Astrocyte (in vitro differentiated cells and primary cell): ENCODE measurements around the gene TRIM23. TPM values are rescaled to one million over a fixed set of nuclear protein-coding genes. Genes with fewer than 3 reads are reported as not detected.

ENCODE experiments used
- DNase-seq: peaks from one replicate; pipeline ENCODE4 v3.0.0-alpha.2; 2010; ENCODE audit warnings: low read depth
- FAIRE-seq: peaks from 2 replicates; lab custom pipeline; 2011; peaks lifted over from hg19 to GRCh38; lab: Jason Lieb, UNC
- H2AFZ ChIP-seq: 2 replicates; pipeline ENCODE4 v1.6.0; 2012; ENCODE audit warnings: low read depth, low read length, inconsistent platforms
- H3K27ac ChIP-seq: 2 replicates; pipeline ENCODE4 v1.5.1; 2011; ENCODE audit warnings: low read depth, low read length, inconsistent platforms
- H3K27me3 ChIP-seq: 2 replicates; pipeline ENCODE4 v1.6.0; 2011; ENCODE audit warnings: low read length, inconsistent platforms; ENCODE audit not compliant: insufficient read depth
- H3K36me3 ChIP-seq: 2 replicates; pipeline ENCODE4 v1.5.1; 2011; ENCODE audit warnings: low read length, inconsistent platforms; ENCODE audit not compliant: insufficient read depth
- H3K4me1 ChIP-seq: 2 replicates; pipeline ENCODE4 v1.5.1; 2011; ENCODE audit warnings: low read length, inconsistent platforms; ENCODE audit not compliant: insufficient read depth
- H3K4me2 ChIP-seq: 2 replicates; pipeline ENCODE4 v1.6.0; 2012; ENCODE audit warnings: low read length, inconsistent platforms
- H3K4me3 ChIP-seq: 2 replicates; pipeline ENCODE4 v1.5.1; 2011; ENCODE audit warnings: low read depth, mild to moderate bottlenecking, low read length, inconsistent platforms; ENCODE audit not compliant: insufficient read depth
- H3K79me2 ChIP-seq: 2 replicates; pipeline ENCODE4 v1.6.0; 2012; ENCODE audit warnings: mild to moderate bottlenecking, low read length, inconsistent platforms; ENCODE audit not compliant: insufficient read depth
- H3K9ac ChIP-seq: 2 replicates; pipeline ENCODE4 v1.6.0; 2012; ENCODE audit warnings: mild to moderate bottlenecking, low read length, inconsistent platforms
- H3K9me3 ChIP-seq: 2 replicates; pipeline ENCODE4 v1.5.1; 2012; ENCODE audit warnings: low read depth, mild to moderate bottlenecking, low read length, inconsistent platforms; ENCODE audit not compliant: insufficient read depth
- H4K20me1 ChIP-seq: 2 replicates; pipeline ENCODE4 v1.6.0; 2012; ENCODE audit warnings: low read length, inconsistent platforms; ENCODE audit not compliant: insufficient read depth
- H3K27ac Mint-ChIP-seq: one replicate; pipeline ENCODE4 v1.8.0; 2021; ENCODE audit warnings: mild to moderate bottlenecking, mixed read lengths; ENCODE audit not compliant: unreplicated experiment
- H3K27me3 Mint-ChIP-seq: one replicate; pipeline ENCODE4 v1.8.0; 2021; ENCODE audit warnings: low read depth, mixed read lengths; ENCODE audit not compliant: unreplicated experiment
- H3K36me3 Mint-ChIP-seq: one replicate; pipeline ENCODE4 v1.8.0; 2021; ENCODE audit warnings: low read depth, mixed read lengths; ENCODE audit not compliant: unreplicated experiment
- H3K4me1 Mint-ChIP-seq: one replicate; pipeline ENCODE4 v1.8.0; 2021; ENCODE audit warnings: low read depth, mixed read lengths; ENCODE audit not compliant: unreplicated experiment
- H3K4me3 Mint-ChIP-seq: one replicate; pipeline ENCODE4 v1.8.0; 2021; ENCODE audit warnings: mild to moderate bottlenecking, moderate library complexity, mixed read lengths; ENCODE audit not compliant: unreplicated experiment
- H3K9me3 Mint-ChIP-seq: one replicate; pipeline ENCODE4 v1.8.0; 2021; ENCODE audit warnings: mild to moderate bottlenecking, mixed read lengths; ENCODE audit not compliant: unreplicated experiment
- CTCF ChIP-seq: IDR thresholded peaks from 2 replicates; pipeline ENCODE4 v1.5.1; 2011; ENCODE audit warnings: low read depth, mild to moderate bottlenecking, inconsistent platforms, low read length, moderate library complexity; ENCODE audit not compliant: insufficient read depth
- EZH2 ChIP-seq: IDR thresholded peaks from 2 replicates; pipeline ENCODE4 v1.6.1; 2012; ENCODE audit warnings: mild to moderate bottlenecking, low read length, inconsistent platforms; ENCODE audit not compliant: insufficient read depth
- total RNA-seq: library from RNA; stranded (reverse); gene quantifications from 2 replicates; pipeline ENCODE4 v1.2.1, GENCODE V29; 2021

Gene TRIM23
- total RNA-seq, 1 donor from 2014 or later = 14.6 TPM

- H3K27me3 ChIP-seq = no peaks in the 10 kb centered on the region
- no peaks in the 10 kb centered on the region for H4K20me1 ChIP-seq
- H3K9me3 ChIP-seq = no peaks in the 10 kb centered on the region
- H3K27ac Mint-ChIP-seq = peak overlapping the region; percentile 38
- no peak overlapping the region for H3K4me3 Mint-ChIP-seq
- H3K9ac ChIP-seq = no peak overlapping the region
- H3K27me3 Mint-ChIP-seq = no peaks in the 10 kb centered on the region
- H3K4me3 ChIP-seq = no peak overlapping the region
- no peaks in the 10 kb centered on the region for H3K4me1 ChIP-seq
- no peaks in the 10 kb centered on the region for H3K79me2 ChIP-seq
- peaks cover 2% of the 10 kb centered on the region for H3K36me3 Mint-ChIP-seq
- FAIRE-seq = peak; percentile 26
- H2AFZ ChIP-seq = no peak overlapping the region
- peaks cover 7% of the 10 kb centered on the region for H3K36me3 ChIP-seq
- no peak overlapping the region for H3K4me2 ChIP-seq
- H3K27ac ChIP-seq = no peak overlapping the region
- TF ChIP-seq EZH2 = no peak
- TF ChIP-seq CTCF = peak; percentile 57
- peaks cover 8% of the 10 kb centered on the region for H3K4me1 Mint-ChIP-seq
- H3K9me3 Mint-ChIP-seq = no peaks in the 10 kb centered on the region
- DNase-seq = peak; percentile 18
Observed at GRCh38 chr5:65663804-65664521, 39.8 kb upstream of the TRIM23 start.

- H3K27ac Mint-ChIP-seq = no peak overlapping the region
Observed at GRCh38 chr5:65654713-65655112, 30.6 kb upstream of the TRIM23 start.

More at GRCh38 chr5:65654713-65655112, 30.6 kb upstream of the TRIM23 start:
- no peak overlapping the region for H3K4me2 ChIP-seq
- FAIRE-seq (no peak), DNase-seq (no peak)
- no peaks in the 10 kb centered on the region for H3K79me2 ChIP-seq
- Mint-ChIP-seq H3K9me3 (no peaks in the 10 kb centered on the region), H3K4me1 (no peaks in the 10 kb centered on the region), H3K4me3 (no peak overlapping the region), H3K36me3 (peaks cover 2% of the 10 kb centered on the region), H3K27me3 (no peaks in the 10 kb centered on the region)
- no peaks in the 10 kb centered on the region for H4K20me1 ChIP-seq
- H3K9ac ChIP-seq = no peak overlapping the region
- no peak overlapping the region for H2AFZ ChIP-seq
- no peak overlapping the region for H3K4me3 ChIP-seq
- peaks cover 6% of the 10 kb centered on the region for H3K36me3 ChIP-seq
- H3K27ac ChIP-seq = no peak overlapping the region
- H3K4me1 ChIP-seq = no peaks in the 10 kb centered on the region
- TF ChIP-seq CTCF (no peak), EZH2 (no peak)
- no peaks in the 10 kb centered on the region for H3K9me3 ChIP-seq
- no peaks in the 10 kb centered on the region for H3K27me3 ChIP-seq
